Measurements from ENCODE around the gene KDELR3.

The KDELR3 gene

DNA sequence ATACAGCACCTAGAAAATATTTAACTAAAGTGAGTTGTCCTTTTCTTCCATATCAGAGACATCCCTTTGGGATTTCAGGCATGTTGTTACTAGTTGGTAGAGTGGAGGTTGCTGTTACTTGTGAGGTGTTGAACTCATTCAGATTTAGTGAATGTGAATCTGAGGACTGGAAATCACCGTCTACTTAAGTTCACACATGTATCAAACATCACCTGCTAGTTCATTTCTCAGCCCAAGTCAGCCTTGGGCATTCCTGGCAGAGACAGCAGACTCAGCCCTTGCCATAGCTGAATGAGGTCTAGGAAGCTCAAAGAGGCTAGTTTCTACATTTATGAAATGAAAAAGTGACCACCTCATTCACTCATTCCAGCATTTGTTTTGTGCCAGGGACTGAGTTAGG is 9.7 kb downstream of the KDELR3 start:
- H3K4me1 ChIP-seq (ENCODE audit: insufficient read depth, low read length, severe bottlenecking), result no peaks in the 10 kb centered on the region
- H3K9me3 ChIP-seq (ENCODE audit: low read length), result no peaks in the 10 kb centered on the region
- no peak overlapping the region for H2AFZ ChIP-seq (ENCODE audit: low read length)
- H3K4me2 ChIP-seq (ENCODE audit: low read length), result no peak overlapping the region
- H4K20me1 ChIP-seq (ENCODE audit: insufficient read depth, low read length), result no peaks in the 10 kb centered on the region
- H3K9me2 ChIP-seq (ENCODE audit: low read depth, low read length), result no peaks in the 10 kb centered on the region
- peaks cover 4% of the 10 kb centered on the region; the same call in 1 of the 2 replicates for H3K27me3 ChIP-seq (ENCODE audit: insufficient read depth, low read length)
- H3K36me3 ChIP-seq (ENCODE audit: insufficient read depth, low read length), result peaks cover 25% of the 10 kb centered on the region
- TF ChIP-seq, protein P1, sequence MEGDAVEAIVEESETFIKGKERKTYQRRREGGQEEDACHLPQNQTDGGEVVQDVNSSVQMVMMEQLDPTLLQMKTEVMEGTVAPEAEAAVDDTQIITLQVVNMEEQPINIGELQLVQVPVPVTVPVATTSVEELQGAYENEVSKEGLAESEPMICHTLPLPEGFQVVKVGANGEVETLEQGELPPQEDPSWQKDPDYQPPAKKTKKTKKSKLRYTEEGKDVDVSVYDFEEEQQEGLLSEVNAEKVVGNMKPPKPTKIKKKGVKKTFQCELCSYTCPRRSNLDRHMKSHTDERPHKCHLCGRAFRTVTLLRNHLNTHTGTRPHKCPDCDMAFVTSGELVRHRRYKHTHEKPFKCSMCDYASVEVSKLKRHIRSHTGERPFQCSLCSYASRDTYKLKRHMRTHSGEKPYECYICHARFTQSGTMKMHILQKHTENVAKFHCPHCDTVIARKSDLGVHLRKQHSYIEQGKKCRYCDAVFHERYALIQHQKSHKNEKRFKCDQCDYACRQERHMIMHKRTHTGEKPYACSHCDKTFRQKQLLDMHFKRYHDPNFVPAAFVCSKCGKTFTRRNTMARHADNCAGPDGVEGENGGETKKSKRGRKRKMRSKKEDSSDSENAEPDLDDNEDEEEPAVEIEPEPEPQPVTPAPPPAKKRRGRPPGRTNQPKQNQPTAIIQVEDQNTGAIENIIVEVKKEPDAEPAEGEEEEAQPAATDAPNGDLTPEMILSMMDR (IDR thresholded peaks at IDR 0.05; ENCODE audit: low read length), result no peak
- TF ChIP-seq EZH2 (IDR thresholded peaks at IDR 0.05; ENCODE audit: borderline replicate concordance, low read length), result no peak
- H3K9ac ChIP-seq (ENCODE audit: low read length), result no peak overlapping the region
- no peak overlapping the region for H3K4me3 ChIP-seq (ENCODE audit: low read depth, low read length, poor library complexity, severe bottlenecking)
- H3K79me2 ChIP-seq (ENCODE audit: insufficient read depth, low read length), result no peaks in the 10 kb centered on the region
- H3K27ac ChIP-seq (ENCODE audit: low read depth, low read length, poor library complexity, severe bottlenecking), result no peak overlapping the region
- H3F3A ChIP-seq (ENCODE audit: insufficient read depth, low read length), result 0 out of 2 replicates have a peak, but pooled peaks cover 2% of the 10 kb centered on the region

DNA sequence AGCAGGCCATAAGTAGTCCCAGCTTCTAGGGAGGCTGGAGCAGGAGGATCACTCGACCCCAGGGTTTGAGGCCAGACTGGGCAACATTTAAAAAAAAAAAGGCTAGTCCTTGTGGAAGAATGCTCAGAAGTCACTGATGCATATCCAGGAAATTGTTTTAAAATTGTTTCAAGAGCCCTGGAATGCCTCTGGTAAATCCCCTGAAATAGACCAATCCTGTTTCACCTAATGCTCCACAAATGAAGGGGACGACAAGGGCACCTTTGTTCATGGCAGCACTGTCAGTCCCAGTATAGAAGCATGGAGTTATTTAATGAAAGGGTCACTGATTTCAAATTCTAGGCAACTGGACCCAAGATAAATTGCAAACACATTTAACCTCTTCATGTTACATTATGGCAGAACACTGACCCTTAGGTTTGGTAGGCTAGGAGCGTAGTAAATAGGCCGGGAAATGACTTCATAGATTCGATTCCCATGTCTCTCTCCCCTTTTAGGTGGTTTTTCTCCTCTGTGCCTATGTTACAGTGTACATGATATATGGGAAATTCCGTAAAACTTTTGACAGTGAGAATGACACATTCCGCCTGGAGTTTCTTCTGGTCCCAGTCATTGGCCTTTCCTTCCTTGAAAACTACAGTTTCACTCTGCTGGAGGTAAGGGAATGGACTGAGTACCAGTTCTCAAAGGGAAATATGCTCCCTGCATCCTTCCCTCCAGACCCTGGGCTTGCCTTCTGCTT is 11.4 kb downstream of the KDELR3 start:
- Histone ChIP-seq H3K9ac (ENCODE audit: low read length) (no peak overlapping the region), H3K9me2 (ENCODE audit: low read depth, low read length) (no peaks in the 10 kb centered on the region), H3K27ac (ENCODE audit: low read depth, low read length, poor library complexity, severe bottlenecking) (no peak overlapping the region), H3K4me1 (ENCODE audit: insufficient read depth, low read length, severe bottlenecking) (no peaks in the 10 kb centered on the region), H3K4me2 (ENCODE audit: low read length) (no peak overlapping the region), H4K20me1 (ENCODE audit: insufficient read depth, low read length) (no peaks in the 10 kb centered on the region), H3K36me3 (ENCODE audit: insufficient read depth, low read length) (peaks cover 41% of the 10 kb centered on the region), H2AFZ (ENCODE audit: low read length) (no peak overlapping the region), H3K9me3 (ENCODE audit: low read length) (no peaks in the 10 kb centered on the region), H3K4me3 (ENCODE audit: low read depth, low read length, poor library complexity, severe bottlenecking) (no peak overlapping the region), H3K79me2 (ENCODE audit: insufficient read depth, low read length) (no peaks in the 10 kb centered on the region), H3K27me3 (ENCODE audit: insufficient read depth, low read length) (peaks cover 4% of the 10 kb centered on the region; the same call in 1 of the 2 replicates), H3F3A (ENCODE audit: insufficient read depth, low read length) (peaks cover 9% of the 10 kb centered on the region; the same call in 1 of the 2 replicates)
- no peak for TF ChIP-seq EZH2 (IDR thresholded peaks at IDR 0.05; ENCODE audit: borderline replicate concordance, low read length)
- TF ChIP-seq, protein P1 (IDR thresholded peaks at IDR 0.05; ENCODE audit: low read length), result no peak

DNA sequence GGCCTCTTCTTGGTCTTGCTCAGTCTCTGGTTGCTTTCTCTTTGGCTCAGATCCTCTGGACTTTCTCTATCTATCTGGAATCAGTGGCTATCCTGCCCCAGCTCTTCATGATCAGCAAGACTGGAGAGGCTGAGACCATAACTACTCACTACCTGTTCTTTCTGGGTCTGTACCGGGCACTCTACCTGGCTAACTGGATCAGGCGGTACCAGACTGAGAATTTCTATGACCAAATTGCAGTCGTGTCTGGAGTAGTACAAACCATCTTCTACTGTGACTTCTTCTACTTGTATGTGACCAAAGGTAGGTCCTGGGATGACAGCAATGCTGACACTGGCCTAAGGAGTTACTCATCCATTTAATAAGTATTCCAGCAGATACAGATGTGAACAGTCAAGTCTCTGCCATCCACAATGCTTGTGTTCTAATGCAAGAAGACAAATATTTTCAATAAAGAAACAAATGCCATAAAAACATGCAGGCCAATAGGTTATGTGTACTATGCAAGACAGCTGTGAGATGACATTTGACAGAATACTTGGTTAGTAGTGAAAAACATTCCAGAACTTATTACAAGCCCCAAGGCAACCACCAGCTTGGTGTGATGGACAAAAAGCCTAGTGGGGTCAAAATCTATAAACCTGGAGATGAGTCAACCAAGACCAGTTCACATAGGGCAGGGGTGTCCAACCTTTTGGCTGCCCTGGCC is 13.4 kb downstream of the KDELR3 start:
- H3K36me3 ChIP-seq (ENCODE audit: insufficient read depth, low read length), result peaks cover 60% of the 10 kb centered on the region
- no peaks in the 10 kb centered on the region for H3K9me2 ChIP-seq (ENCODE audit: low read depth, low read length)
- no peak overlapping the region for H2AFZ ChIP-seq (ENCODE audit: low read length)
- no peaks in the 10 kb centered on the region for H3K9me3 ChIP-seq (ENCODE audit: low read length)
- TF ChIP-seq, protein P1 (IDR thresholded peaks at IDR 0.05; ENCODE audit: low read length), result no peak
- TF ChIP-seq EZH2 (IDR thresholded peaks at IDR 0.05; ENCODE audit: borderline replicate concordance, low read length), result no peak
- no peak overlapping the region for H3K4me2 ChIP-seq (ENCODE audit: low read length)
- peaks cover 15% of the 10 kb centered on the region; the same call in 1 of the 2 replicates for H3F3A ChIP-seq (ENCODE audit: insufficient read depth, low read length)
- H3K9ac ChIP-seq (ENCODE audit: low read length), result no peak overlapping the region
- no peaks in the 10 kb centered on the region for H3K79me2 ChIP-seq (ENCODE audit: insufficient read depth, low read length)
- H3K27me3 ChIP-seq (ENCODE audit: insufficient read depth, low read length), result no peaks in the 10 kb centered on the region
- no peak overlapping the region for H3K4me3 ChIP-seq (ENCODE audit: low read depth, low read length, poor library complexity, severe bottlenecking)
- no peaks in the 10 kb centered on the region for H4K20me1 ChIP-seq (ENCODE audit: insufficient read depth, low read length)
- no peak overlapping the region for H3K27ac ChIP-seq (ENCODE audit: low read depth, low read length, poor library complexity, severe bottlenecking)
- H3K4me1 ChIP-seq (ENCODE audit: insufficient read depth, low read length, severe bottlenecking), result no peaks in the 10 kb centered on the region

Measured in OCI-LY1 (cell line).